K562 (cell line): Measurements from ENCODE around the gene PGPEP1. TPM values are rescaled to one million over a fixed set of nuclear protein-coding genes. Genes with fewer than 3 reads are reported as not detected.

Experiments used
- ARHGAP35 ChIP-seq: fragments of 450-650 bp; IDR thresholded peaks from 2 replicates; pipeline ENCODE4 v1.6.1; 2018; ENCODE audit not compliant: partially characterized antibody
- DACH1 ChIP-seq: fragments of 450-650 bp; IDR thresholded peaks from 2 replicates; pipeline ENCODE4 v1.6.1; 2018; ENCODE audit not compliant: partially characterized antibody
- KLF10 ChIP-seq: fragments of 250-450 bp; sonication (Bioruptor Pico); IDR thresholded peaks from 2 replicates; pipeline ENCODE4 v1.6.1; 2021; ENCODE audit warnings: matching md5 sums
- PPARD ChIP-seq: fragments of 250-450 bp; sonication (Bioruptor Pico); IDR thresholded peaks from 2 replicates; pipeline ENCODE4 v1.8.0; 2022; ENCODE audit warnings: inconsistent platforms, mild to moderate bottlenecking, moderate library complexity
- PTTG1 ChIP-seq: fragments of 450-650 bp; IDR thresholded peaks from 2 replicates; pipeline ENCODE4 v1.6.1; 2016; ENCODE audit warnings: low read depth, mild to moderate bottlenecking, missing genetic modification characterization, missing compliant biosample characterization
- RBM14 ChIP-seq: fragments of 200-400 bp; formaldehyde crosslinking; IDR thresholded peaks from 2 replicates; pipeline ENCODE4 v1.6.1; 2018; ENCODE audit warnings: low read depth, mild to moderate bottlenecking, low read length, moderate library complexity, borderline replicate concordance; ENCODE audit not compliant: insufficient read depth
- TAL1 ChIP-seq: fragments of 450-650 bp; IDR thresholded peaks from 2 replicates; pipeline ENCODE4 v1.6.1; 2016; ENCODE audit warnings: mild to moderate bottlenecking
- TBL1XR1 ChIP-seq, 2 experiments: IDR thresholded peaks; 2 replicates each; pipeline ENCODE4 v1.6.1; 2012; ENCODE audit warnings: improper control_type of control experiment in 2 of 2, low read length in 2 of 2, mild to moderate bottlenecking in 1 of 2
- ZBTB12 ChIP-seq: fragments of 250-450 bp; sonication (Bioruptor Pico); IDR thresholded peaks from 2 replicates; pipeline ENCODE4 v1.4.0; 2020
- polyA plus RNA-seq, 8 experiments: library from polyadenylated mRNA; depleted of rRNA in 4 of 8; stranded (reverse) in 5 of 8; unstranded in 3 of 8; fragments of >200 nt; fragmentation: Nextera tagmentation in 2 of 8; fragmentation: Illumina TruSeq in 1 of 8; extraction: Ambion mirVana in 2 of 8; extraction: Trizol in 1 of 8; gene quantifications; 2 replicates each; pipeline versions ENCODE4 v1.2.1 to v1.2.3, GENCODE V29; 2011 to 2014; ENCODE audit warnings: inconsistent platforms in 1 of 8, missing spikeins in 1 of 8
- total RNA-seq, 7 experiments: library from RNA; depleted of rRNA in 6 of 7; stranded (reverse); fragments of >200 nt in 6 of 7; fragmentation: Illumina TruSeq in 2 of 7; extraction: Trizol in 2 of 7; gene quantifications; 2 replicates each; pipeline versions ENCODE4 v1.2.1 to v1.2.3, GENCODE V29; 2011 to 2021; ENCODE audit warnings: low replicate concordance in 1 of 7
- TF ChIP-seq, protein P1 (sequence below), 2 experiments: fragments of 450-650 bp; IDR thresholded peaks; 2 replicates each; pipeline ENCODE4 v1.6.1; 2016
- TF ChIP-seq, protein P2 (sequence below), 2 experiments: fragments of 450-650 bp; IDR thresholded peaks; 2 replicates each; pipeline ENCODE4 v1.6.1; 2016; ENCODE audit warnings: mild to moderate bottlenecking in 2 of 2, borderline replicate concordance in 1 of 2, low read depth in 1 of 2, moderate library complexity in 1 of 2
- TF ChIP-seq, protein P3 (sequence below), 3 experiments: fragments of 200-800 bp in 1 of 3; sonication (Bioruptor generic) in 1 of 3; sonication (generic) in 1 of 3; formaldehyde crosslinking in 1 of 3; IDR thresholded peaks; 2 replicates each; pipeline versions ENCODE4 v1.6.1 to v1.8.0; 2016 to 2022; ENCODE audit warnings: mild to moderate bottlenecking in 2 of 3, missing compliant biosample characterization in 2 of 3, missing genetic modification characterization in 2 of 3, missing genetic modification reagents in 1 of 3

Gene PGPEP1
- total and polyA plus RNA-seq, 9 of the 15 experiments (the other 6 are each of a cell fraction or from before 2014, with no cell fraction given), result 10.0 to 69.6 (median 33.5) TPM

DNA sequence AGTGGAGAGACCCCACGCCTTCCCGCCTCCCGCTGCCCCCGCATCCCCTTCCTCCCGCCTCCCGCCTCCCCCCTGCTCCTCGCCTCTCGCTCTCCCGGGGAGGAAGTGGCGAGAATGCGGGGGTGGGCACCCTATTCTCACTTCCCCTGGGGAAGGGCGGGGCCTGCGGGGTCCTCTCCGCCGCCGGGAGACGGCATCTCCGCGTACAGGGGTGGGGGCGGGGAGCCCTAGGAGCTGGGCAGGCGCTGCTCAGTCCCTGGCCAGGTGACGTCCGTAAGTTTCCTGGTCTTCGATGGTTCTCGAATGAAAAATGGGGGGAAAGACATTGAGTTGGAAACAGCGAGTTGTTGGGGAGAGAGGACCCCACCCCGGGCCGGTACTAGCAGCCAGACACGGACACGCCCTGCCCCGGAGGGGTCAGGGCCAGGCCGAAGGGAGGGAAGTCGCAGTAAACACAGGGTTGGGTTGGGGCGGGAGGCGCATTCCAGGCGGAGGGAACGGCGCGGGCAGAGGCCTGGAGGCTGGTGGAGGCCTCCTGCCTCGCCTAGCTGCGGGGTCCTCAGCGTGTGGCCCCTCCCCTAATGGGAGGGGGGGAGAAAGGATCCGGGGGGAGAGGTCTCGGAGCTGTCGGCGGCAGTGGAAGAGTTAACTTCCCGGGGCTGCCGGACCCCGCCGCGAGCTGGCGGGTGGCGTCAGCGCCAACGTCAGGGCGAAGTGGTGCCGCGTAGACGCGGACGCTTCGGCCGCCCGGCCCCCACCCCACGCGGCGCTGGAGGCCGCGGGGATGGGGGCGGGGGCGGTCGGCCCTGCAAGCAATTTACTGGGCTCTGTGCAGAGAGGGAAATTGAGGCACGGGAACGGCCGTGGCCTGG, 48.6 kb upstream of the PGPEP1 start (continued):
- no peak for TF ChIP-seq KLF10 (CRISPR knock-in tag)
- 0 out of 2 replicates have a peak, but pooled peaks have one; percentile 26 for TF ChIP-seq TAL1
- no peak for TF ChIP-seq ARHGAP35
- TF ChIP-seq, protein P1, sequence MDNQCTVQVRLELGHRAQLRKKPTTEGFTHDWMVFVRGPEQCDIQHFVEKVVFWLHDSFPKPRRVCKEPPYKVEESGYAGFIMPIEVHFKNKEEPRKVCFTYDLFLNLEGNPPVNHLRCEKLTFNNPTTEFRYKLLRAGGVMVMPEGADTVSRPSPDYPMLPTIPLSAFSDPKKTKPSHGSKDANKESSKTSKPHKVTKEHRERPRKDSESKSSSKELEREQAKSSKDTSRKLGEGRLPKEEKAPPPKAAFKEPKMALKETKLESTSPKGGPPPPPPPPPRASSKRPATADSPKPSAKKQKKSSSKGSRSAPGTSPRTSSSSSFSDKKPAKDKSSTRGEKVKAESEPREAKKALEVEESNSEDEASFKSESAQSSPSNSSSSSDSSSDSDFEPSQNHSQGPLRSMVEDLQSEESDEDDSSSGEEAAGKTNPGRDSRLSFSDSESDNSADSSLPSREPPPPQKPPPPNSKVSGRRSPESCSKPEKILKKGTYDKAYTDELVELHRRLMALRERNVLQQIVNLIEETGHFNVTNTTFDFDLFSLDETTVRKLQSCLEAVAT (IDR thresholded peaks at IDR 0.05), result peak in 1 of 2 experiments; percentile 64
- TF ChIP-seq, protein P2, sequence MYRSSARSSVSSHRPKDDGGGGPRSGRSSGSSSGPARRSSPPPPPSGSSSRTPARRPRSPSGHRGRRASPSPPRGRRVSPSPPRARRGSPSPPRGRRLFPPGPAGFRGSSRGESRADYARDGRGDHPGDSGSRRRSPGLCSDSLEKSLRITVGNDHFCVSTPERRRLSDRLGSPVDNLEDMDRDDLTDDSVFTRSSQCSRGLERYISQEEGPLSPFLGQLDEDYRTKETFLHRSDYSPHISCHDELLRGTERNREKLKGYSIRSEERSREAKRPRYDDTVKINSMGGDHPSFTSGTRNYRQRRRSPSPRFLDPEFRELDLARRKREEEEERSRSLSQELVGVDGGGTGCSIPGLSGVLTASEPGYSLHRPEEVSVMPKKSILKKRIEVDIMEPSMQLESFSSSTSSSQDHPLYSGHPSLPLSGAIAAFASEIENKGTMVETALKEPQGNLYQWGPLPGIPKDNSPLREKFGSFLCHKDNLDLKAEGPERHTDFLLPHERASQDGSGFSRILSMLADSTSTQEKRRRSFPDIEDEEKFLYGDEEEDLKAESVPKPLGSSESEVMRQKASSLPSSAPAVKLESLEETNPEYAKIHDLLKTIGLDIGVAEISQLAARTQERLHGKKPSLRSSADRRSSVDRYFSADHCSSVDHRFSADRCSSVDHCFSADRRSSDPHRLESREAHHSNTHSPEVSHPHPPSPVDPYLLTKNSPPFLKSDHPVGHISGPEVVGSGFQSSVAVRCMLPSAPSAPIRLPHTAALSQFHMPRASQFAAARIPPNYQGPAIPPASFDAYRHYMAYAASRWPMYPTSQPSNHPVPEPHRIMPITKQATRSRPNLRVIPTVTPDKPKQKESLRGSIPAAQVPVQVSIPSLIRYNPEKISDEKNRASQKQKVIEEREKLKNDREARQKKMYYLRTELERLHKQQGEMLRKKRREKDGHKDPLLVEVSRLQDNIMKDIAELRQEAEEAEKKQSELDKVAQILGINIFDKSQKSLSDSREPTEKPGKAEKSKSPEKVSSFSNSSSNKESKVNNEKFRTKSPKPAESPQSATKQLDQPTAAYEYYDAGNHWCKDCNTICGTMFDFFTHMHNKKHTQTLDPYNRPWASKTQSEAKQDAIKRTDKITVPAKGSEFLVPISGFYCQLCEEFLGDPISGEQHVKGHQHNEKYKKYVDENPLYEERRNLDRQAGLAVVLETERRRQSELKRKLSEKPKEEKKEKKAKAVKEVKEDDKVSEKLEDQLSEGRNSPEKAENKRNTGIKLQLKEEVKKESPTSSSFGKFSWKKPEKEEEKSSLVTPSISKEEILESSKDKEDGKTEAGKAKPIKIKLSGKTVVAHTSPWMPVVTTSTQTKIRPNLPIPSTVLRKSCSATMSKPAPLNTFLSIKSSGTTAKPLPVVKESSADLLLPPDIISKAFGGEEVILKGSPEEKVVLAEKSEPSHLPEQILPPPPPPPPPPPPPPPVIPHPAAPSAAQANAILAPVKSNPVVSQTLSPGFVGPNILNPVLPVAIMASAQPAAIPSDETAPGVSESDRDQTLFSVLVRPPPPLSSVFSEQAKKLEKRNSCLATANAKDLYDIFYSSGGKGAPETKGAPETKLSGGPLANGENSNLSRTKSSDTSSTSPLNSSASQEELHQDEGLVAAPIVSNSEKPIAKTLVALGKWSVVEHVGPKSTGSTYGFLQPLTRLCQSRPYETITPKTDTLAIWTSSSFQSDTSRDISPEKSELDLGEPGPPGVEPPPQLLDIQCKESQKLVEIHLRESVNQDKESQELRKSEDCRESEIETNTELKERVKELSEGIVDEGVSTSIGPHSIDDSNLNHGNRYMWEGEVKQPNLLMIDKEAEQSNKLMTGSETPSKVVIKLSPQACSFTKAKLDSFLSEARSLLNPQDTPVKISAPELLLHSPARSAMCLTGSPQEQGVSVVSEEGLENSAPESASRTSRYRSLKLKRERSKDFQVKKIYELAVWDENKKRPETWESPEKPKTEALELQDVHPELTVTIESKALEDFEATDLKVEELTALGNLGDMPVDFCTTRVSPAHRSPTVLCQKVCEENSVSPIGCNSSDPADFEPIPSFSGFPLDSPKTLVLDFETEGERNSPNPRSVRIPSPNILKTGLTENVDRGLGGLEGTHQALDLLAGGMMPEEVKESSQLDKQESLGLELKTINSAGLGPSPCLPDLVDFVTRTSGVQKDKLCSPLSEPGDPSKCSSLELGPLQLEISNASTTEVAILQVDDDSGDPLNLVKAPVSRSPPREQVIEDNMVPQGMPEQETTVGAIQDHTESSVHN (IDR thresholded peaks at IDR 0.05; ENCODE audit: borderline replicate concordance in 1 of 2, low read depth in 1 of 2), result no peak
- TF ChIP-seq RBM14, result peak; percentile 87; the same call in 1 of the 2 replicates
- no peak for TF ChIP-seq PPARD (CRISPR knock-in tag)
- TF ChIP-seq PTTG1 (tag), result no peak
- peak; percentile 60; the same call in 1 of the 2 replicates for TF ChIP-seq ZBTB12 (CRISPR knock-in tag)
- TF ChIP-seq, protein P3, sequence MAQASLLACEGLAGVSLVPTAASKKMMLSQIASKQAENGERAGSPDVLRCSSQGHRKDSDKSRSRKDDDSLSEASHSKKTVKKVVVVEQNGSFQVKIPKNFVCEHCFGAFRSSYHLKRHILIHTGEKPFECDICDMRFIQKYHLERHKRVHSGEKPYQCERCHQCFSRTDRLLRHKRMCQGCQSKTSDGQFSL (CRISPR knock-in tag; IDR thresholded peaks at IDR 0.05), result peak; percentile 55
- TF ChIP-seq, protein P3 (tag; IDR thresholded peaks at IDR 0.05), result no peak
- no peak for TF ChIP-seq DACH1
- no peak for TF ChIP-seq TBL1XR1 (IDR thresholded peaks at IDR 0.05; ENCODE audit: low read length in 2 of 2)
